GM19351 (cell line): ENCODE data around the gene OSER1.
"Not testable (repeated sequence)": the region's sequence is repeated elsewhere in the genome, so short reads cannot be mapped to it uniquely, and the experiment has no call there.

Experiments used
- ATAC-seq: cut with Tn5 transposase; IDR thresholded peaks from one replicate; pipeline ENCODE4 v1.9.1; 2021; ENCODE audit warnings: mild to moderate bottlenecking, moderate library complexity; ENCODE audit not compliant: unreplicated experiment

OSER1 gene

DNA sequence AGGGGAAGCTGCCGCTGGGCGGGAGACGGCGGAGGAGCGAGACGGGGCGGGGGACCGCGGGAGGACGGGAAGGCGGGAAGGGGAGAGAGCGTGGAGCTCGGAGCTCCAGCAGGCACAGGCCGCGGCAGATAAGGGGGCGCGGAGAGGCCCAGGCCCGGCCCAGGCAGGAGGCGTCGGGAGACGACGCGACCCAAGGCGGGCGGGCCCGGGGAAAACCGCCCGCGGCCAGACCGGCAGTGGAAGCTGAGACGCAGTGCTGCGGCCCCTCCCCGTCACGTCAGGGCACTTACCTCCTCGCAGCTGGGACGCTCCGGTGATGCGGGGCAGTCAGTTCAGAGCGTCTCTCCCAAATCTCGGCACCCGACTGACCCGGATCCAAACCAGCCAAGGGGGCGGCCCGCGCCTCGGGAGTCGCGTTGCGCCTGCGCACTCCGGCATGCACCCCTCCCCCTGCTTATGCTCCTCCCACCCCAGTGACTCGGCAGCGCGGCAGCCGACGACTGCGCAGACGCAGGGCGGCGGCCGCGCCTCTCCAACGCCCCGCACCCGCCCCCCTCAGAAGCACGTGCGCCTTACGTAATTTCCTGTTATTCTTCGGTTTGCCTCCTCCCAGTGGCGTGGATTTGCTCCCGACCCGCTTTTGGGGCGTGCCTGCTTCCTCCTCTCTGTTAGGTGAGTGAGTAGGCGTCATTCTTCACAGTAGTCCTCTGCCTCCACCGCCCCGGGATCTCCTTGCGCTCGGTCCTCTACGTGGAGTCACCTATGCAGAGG lies at the start of gene OSER1:
TSS of gene OSER1 (minus strand) at position 366 of the 771 bp plus-strand sequence. CDS start 3,814 bp downstream, outside the sequence.
- ATAC-seq, result peak; percentile 80

DNA sequence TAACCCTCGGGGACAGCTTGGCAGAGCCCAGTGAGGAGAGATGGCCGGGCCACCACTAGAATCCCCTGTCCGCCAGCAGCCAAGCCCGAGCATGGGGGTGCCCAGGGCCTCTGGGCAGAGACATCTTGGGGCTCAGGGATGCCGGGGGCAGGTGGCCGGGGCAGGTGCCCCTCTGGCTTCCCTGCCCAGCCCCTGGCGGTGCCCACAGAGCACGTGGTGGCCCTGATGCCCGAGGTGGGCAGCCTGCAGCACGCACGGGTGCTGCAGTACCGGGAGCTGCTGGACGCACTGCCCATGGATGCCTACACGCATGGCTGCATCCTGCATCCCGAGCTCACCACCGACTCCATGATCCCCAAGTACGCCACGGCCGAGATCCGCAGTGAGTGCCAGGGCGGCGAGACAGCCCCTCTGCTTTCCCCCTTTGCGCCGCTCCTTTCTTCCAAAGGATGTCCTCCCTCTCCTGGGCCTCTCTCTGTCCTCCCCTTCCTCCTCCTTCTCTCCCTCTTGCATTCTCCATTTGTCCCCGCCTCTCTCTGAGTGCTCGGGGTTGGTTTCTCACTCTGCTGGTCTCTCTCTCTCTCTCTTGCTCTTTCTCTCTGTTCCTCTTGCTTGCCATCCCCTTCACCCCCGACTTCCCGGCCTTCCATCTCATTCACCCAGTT lies 47.8 kb upstream of the OSER1 start:
- no peak for ATAC-seq

DNA sequence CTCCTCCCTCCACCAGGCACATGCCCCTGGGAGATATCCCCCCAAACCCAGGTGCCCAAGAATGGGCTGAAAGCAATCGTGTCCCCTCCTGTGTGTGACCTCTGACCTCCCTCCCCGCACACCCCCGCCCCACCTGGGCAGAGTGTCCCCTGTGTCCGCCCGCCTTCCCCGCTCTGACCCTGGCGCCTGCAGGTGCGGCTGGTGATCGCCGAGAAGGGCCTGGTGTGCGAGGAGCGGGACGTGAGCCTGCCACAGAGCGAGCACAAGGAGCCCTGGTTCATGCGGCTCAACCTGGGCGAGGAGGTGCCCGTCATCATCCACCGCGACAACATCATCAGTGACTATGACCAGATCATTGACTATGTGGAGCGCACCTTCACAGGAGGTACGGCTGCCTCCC lies 46.4 kb upstream of the OSER1 start:
- ATAC-seq, result no peak

DNA sequence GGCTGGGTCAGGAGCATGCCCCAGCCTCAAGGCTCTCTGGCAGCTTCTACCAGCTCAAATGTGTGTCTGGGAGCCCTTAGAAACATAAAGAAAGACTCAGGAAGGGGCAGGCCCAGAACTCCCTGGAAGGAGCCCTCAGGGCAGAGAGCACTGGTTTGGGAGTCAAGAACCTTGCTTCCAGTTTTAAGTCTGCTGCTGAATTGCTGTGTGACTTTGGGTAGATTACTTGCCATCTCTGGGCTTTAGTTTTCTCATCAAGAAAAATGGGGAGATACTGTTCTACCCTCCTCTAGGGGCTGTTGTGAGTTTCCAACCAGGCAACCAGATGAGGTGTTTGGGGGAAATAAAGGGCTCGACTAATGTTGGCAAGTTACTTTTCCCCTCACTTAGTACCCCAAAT lies 45.4 kb upstream of the OSER1 start:
- no peak for ATAC-seq

DNA sequence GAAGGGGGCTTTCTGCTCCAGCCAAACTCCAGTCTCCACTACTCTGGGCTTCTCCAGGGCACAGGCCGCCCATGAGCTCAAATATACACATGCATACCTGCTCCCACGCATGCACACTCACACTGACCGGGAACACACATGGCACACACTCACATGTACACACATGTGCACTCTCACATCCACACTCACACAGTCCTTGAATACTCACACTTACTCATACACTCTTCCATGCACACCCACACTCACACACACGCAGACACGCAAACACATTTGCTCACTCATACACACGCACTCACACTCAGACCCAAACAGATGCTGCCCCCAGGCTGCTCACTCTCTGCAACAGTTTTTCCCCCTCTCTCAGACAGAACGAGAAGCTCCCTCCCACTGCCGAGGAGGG lies 43.5 kb upstream of the OSER1 start:
- ATAC-seq, result no peak

DNA sequence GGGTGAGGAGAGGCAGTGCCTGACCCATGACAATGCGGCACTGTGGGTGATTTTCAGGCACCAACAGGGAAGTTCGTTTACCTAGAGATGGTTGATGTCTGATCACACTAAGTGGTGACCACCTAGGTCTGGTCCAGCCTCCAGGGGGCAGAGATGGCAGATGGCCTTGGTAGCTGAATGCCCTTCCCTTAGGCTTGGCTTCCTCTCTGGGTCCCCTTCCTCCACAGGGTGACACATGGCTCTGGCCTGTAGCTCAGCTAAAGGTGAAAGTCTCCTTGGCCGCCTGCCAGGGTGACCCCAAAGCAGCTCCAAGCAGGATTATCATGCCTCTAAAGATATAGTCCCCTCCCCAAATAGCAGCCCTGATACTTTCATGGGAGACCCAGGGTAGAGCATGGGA lies 43.0 kb upstream of the OSER1 start:
- no peak for ATAC-seq

DNA sequence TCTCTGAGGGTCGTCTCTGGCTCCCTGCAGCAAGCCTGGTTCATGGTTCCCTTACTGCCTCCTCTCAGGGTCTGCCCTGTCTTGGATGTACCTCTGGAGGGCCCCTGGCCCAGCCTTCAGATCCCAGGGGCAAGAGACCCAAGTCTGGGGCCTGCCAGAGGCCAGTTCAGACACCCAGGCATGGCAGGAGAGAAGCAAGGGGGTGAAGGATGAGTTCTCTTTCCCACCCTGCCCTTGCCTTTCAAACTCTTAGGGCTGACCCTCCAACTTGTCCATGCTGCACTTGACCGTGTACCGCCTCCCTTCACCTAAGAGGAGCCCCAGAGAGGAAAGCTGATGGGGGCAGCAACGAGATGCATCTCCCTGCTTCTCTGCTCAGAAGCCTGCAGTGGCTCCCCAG lies 40.7 kb upstream of the OSER1 start:
- no peak for ATAC-seq

DNA sequence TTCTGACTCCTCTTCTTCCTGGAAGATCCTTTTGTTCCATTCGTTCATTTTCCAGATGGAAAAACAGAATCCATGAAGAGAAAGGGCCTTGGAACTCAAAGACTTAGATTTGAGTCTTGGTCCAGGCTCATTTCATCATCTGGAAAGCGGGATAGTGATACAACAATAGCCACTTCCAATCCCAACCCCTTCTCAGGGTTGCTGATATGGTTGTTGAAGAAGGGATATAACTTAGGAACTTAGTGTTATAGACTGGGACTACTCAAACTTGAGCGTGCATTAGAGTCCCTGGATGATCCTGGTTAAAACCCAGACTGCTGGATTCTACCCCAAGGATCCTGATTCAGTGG lies 37.8 kb upstream of the OSER1 start:
- no peak for ATAC-seq

DNA sequence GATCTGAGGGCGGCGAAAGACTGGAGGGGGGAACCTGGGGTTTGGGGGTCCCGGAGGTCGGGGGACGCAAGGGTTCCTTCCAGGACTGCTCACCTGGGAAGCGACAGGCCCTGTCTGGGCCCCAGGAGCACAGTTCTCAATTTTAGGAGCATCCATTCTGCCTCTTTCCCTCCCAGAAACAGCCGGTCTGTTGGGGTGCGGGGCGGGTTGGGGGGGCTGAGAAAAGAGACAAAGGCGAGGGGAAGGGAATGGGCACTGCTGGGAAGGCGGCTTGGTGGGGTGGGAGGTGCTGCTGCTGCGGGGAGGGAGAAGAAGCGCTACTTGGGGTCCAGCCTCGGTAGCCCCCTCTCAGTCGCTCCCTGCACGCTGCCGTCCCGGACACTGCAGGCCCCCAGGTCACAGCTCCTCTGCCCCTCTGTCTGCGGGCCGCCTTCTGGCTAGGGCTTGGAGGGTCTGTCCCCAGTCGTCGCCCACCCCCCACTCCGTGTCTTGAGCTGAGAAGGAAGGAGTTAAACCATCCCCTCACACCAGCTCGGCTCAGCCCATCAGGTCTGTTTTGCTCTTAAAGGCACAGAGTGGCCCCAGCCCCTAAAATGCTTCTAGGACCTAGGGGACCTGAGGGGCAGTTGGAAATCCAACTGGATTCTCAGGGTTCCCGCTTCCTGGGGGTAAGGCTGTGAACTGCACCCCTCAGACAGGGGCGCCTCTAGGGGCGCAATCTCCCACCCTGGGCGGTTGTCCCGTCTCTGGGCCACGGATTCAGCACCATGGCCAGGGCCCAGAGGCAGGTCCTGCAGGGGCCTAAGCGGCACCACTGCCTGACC lies 37.2 kb upstream of the OSER1 start:
- no peak for ATAC-seq

DNA sequence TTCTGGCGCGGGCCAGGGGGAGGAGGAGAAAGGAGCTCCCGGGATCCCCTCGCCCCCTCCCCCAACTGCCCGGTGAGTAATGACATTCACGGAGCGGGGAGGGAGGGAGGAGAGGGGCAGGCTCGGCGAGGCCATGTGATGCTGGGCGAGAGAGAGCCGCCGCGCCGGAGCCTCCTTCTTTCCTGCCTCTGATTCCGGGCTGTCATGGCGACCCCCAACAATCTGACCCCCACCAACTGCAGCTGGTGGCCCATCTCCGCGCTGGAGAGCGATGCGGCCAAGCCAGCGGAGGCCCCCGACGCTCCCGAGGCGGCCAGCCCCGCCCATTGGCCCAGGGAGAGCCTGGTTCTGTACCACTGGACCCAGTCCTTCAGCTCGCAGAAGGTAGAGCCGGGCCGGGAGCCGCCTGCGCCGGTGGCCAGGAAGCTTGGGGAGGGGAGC lies 36.6 kb upstream of the OSER1 start, which contains the start of gene GDAP1L1:
TSS of gene GDAP1L1 (plus strand) at position 178 of the 441 bp plus-strand sequence. CDS start at position 205, 27 bp downstream.
- ATAC-seq, result no peak

DNA sequence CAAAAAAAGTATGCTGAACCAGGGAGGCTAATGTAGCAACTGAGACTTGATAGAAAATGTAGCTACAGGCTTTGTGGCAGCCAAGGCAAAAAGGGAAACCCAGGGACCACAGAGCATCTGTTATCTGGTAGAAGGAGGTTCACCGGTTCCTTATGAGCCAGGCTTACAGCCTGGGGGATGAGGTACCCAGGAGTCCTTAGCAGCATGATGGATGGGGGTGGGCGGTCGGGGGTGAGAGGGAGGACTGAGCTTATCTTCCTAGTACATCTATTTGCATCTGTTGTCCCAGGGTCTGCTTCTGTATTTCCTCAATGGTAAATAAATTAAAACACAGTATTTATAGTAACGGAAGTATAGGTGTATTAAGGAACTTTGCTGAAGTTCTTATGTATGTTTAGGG lies 35.4 kb upstream of the OSER1 start:
- ATAC-seq, result no peak

DNA sequence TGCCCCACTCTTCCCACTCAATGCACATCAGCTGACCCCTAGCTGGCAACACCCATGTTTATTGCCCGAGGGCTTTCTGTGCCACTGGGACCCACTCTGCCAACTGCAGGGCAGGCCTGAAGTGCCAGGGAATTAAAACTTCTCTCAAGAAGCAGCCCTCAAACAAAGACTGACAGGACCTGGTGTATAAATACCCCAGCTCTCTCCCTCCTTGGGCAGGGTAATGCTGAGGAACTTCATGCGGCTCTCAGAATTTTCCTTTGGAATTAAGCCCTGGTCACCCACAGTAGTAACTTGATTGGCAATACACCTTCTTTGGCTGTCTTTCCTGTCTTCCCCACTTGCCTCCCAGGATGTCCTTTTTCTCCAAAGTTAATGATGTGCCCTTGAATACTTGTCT lies 31.2 kb upstream of the OSER1 start:
- no peak for ATAC-seq

DNA sequence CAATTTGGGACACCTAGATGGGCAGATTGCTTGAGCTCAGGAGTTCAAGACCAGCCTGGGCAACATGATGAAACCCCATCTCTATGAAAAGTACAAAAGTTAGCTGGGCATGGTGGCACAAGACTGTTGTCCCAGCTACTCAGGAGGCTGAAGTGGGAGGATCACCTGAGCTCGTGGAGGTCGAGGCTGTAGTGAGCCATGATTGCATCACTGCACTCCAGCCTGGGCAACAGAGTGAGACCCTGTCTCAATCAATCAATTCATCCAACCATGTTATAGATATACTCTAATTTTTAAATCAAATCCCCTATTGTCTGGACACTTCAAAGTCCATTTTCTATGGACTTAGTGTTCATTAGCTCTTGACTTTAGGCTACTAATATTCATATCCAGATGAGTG lies 26.3 kb upstream of the OSER1 start:
- not testable (repeated sequence) for ATAC-seq

DNA sequence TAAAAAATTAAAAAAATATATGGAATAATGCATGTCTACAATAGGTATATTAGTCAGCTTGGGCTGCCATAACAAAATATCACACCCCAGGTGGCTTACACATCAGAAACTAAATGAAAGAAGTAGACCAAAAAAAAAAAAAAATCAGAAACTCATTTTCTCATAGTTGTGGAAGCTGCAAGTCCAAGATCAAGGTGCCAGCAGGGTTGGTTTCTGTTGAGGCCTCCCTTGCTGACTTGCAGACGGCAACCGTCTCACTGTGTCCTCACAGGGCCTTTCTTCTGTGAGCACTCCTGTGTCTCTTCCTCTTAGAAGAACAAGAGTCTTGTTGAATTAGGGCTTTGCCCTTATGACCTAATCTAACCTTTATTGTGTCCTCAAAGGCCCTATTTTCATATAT lies 25.1 kb upstream of the OSER1 start:
- ATAC-seq, result no peak

DNA sequence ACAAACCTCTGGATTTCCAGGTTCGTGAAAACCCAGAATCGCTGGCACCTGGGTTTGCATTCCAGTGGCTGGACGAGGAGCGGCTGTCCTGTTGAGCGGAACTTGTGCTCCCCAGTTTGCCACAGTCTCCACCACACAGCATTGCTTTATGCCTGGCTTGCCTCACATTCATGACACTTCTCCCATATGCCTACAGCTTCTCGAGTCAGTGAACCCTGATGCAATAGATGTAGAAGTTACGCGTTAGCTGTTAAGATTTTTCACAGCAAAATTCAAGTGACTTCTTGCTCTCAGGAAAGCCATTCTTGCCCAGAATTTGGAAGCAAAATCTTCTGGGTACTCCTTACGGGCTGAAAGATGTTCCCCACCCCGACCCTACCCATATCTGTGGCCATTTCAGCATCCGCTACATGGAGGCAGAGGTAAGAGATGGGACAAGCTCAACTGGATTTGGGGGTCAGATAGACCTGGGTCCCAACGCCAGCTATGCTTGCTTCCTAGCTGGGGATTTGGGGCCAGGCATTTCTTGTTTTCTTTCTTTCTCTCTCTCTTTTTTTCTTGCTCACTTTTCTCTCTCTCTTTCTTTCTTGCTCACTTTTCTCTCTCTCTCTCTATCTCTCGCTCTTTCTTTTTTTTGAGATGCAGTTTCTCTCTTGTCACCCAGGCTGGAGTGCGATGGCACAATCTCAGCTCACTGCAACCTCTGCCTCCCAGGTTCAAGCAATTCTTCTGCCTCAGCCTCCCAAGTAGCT lies 24.2 kb upstream of the OSER1 start:
- ATAC-seq, result no peak

DNA sequence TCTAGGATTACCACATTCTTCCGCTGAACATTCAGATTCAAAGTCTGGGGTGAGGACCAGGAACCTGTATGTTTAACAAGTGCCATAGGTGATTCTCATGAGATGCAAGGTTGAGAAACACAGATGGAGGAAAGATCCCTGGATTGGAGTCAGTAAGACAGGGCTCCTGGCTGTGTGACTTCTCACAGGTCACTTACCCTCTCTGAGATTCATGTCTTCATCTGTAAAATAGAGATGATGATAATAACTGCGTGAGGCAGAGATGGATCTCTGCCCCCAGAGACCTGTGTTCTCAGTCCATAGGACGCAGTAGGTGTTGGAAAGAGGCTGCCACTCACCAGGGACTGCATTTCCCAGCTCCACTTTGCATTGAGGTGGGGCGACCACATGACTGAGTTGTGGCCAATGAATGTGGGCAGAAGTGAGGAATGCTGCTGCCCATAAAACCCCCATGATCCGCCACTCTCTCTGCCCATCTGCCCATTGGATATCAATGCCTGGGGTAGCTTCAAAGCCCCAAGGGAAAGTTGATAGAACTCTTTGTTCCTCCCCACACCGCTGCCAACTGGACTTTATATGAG lies 23.0 kb upstream of the OSER1 start:
- no peak for ATAC-seq

DNA sequence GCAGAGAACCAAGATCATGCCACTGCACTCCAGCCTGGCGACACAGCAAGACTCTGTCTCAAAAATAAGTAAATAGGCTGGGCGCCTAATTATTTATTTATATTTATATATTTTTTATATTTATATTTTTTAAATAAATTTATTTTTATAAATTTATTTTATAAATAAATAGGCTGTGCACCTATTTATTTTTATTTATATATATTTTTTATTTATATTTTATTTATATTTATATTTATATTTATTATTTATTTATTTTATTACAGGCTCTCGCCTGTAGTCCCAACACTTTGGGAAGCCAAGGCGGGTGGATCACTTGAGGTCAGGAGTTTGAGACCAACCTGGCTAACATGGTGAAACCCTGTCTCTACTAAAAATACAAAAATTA lies 21.9 kb upstream of the OSER1 start:
- not testable (repeated sequence) for ATAC-seq

DNA sequence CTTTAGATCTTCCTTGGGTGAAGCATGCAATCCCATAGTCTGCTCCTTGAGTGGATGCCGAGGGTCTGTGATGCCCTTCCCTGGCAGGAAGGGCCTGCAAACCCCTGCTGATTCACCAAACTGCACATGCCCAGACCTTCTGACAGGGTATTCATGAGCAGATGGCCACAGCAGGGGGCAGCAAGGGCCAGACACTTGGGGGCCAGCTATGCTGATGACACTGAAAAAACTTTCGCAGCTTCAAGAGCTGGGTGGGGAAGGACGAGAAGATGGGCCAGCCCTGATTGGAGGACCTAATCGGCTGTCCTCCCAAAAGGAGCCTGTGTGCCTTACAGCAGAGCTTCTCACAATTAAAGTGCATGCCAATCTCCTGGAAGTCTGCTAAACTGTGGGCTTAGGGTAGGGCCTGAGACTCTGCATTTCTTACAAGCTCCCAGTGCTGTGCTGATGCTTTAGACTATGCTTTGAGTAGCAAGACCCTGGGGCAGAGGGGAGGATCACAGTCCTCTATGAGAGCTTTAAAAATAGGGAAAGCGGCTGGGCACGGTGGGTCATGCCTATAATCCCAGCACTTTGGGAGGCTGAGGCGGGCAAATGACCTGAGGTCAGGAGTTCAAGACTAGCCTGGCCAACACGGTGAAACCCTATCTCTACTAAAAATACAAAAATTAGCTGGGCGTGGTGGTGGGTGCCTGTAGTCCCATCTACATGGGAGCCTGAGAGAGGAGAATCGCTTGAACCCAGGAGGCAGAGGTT lies 21.3 kb upstream of the OSER1 start:
- ATAC-seq, result no peak

DNA sequence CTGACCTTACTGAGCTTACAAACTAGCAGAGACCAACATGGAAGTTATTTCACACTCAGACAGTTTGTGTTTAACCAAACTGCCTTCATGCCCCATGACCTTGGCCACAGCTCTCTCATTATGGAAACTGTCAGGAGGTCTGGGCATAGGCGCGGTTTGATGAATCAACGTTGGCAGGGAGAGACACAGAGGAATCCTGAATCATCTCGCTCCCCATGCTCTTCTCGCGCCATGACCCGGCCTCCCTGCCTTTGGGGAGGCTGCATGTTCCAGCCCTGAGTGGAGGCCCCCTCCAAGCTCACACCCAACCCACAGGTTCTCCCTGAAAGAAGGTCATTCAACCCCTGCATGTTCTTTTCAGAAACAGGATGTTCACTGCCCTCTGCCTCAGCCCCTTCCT lies 20.6 kb upstream of the OSER1 start:
- ATAC-seq, result no peak
